Type B pancreatic cell (in vitro differentiated cells): ENCODE measurements around the gene BAZ2B. TPM values are rescaled to one million over a fixed set of nuclear protein-coding genes. Genes with fewer than 3 reads are reported as not detected.
A peak's percentile ranks its signal among the peaks of the same experiment; 100 is the strongest.

ENCODE experiments used
- DNase-seq: peaks from one replicate; pipeline ENCODE4 v3.0.0; 2021; ENCODE audit warnings: mixed read lengths; ENCODE audit not compliant: unreplicated experiment; ENCODE audit errors: extremely low spot score
- H3K27ac Mint-ChIP-seq: 2 replicates; pipeline ENCODE4 v1.8.0; 2021; ENCODE audit warnings: mild to moderate bottlenecking, mixed read lengths
- H3K27me3 Mint-ChIP-seq: 2 replicates; pipeline ENCODE4 v1.8.0; 2021; ENCODE audit warnings: mixed read lengths
- H3K36me3 Mint-ChIP-seq: 2 replicates; pipeline ENCODE4 v1.8.0; 2021; ENCODE audit warnings: mixed read lengths
- H3K4me1 Mint-ChIP-seq: one replicate; pipeline ENCODE4 v1.8.0; 2021; ENCODE audit warnings: mixed read lengths; ENCODE audit not compliant: unreplicated experiment
- H3K4me3 Mint-ChIP-seq: 2 replicates; pipeline ENCODE4 v1.8.0; 2021; ENCODE audit warnings: mild to moderate bottlenecking, mixed read lengths
- H3K9me3 Mint-ChIP-seq: 2 replicates; pipeline ENCODE4 v1.8.0; 2021; ENCODE audit warnings: mixed read lengths
- total RNA-seq: library from RNA; stranded (reverse); gene quantifications from 2 replicates; pipeline ENCODE4 v1.2.1, GENCODE V29; 2021; ENCODE audit warnings: low replicate concordance
- TF ChIP-seq, protein P1 (sequence below): fragments of 200-600 bp; sonication (generic); conservative IDR thresholded peaks from 2 replicates; pipeline ENCODE4 v1.5.0; 2021; ENCODE audit warnings: antibody characterized with exemption, mild to moderate bottlenecking

Gene BAZ2B
- total RNA-seq, 1 donor from 2014 or later: 80.4 TPM

DNA sequence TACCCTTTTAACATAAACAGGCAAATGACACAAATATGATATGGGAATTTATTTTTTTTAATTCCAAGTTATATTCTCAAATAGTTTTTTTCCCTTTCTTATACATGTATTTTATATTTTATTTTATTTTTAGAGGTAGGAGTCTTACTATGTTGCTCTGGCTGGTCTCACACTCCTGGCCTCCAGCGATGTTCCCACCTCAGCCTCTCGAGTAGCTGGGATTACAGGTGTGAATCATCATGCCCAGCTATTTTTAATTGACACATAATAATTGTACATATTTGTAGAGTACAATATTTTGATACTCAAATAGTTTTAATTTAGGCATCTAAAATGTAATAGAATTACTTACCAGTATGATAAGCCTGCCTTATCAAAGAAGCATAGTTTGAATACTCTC, 12.2 kb downstream of the BAZ2B start:
- no peak for DNase-seq
- Mint-ChIP-seq H3K27me3 (no peaks in the 10 kb centered on the region), H3K27ac (no peak overlapping the region), H3K4me1 (peaks cover 36% of the 10 kb centered on the region), H3K4me3 (no peak overlapping the region), H3K36me3 (peaks cover 9% of the 10 kb centered on the region), H3K9me3 (no peaks in the 10 kb centered on the region)
- TF ChIP-seq, protein P1, sequence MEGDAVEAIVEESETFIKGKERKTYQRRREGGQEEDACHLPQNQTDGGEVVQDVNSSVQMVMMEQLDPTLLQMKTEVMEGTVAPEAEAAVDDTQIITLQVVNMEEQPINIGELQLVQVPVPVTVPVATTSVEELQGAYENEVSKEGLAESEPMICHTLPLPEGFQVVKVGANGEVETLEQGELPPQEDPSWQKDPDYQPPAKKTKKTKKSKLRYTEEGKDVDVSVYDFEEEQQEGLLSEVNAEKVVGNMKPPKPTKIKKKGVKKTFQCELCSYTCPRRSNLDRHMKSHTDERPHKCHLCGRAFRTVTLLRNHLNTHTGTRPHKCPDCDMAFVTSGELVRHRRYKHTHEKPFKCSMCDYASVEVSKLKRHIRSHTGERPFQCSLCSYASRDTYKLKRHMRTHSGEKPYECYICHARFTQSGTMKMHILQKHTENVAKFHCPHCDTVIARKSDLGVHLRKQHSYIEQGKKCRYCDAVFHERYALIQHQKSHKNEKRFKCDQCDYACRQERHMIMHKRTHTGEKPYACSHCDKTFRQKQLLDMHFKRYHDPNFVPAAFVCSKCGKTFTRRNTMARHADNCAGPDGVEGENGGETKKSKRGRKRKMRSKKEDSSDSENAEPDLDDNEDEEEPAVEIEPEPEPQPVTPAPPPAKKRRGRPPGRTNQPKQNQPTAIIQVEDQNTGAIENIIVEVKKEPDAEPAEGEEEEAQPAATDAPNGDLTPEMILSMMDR: no peak

DNA sequence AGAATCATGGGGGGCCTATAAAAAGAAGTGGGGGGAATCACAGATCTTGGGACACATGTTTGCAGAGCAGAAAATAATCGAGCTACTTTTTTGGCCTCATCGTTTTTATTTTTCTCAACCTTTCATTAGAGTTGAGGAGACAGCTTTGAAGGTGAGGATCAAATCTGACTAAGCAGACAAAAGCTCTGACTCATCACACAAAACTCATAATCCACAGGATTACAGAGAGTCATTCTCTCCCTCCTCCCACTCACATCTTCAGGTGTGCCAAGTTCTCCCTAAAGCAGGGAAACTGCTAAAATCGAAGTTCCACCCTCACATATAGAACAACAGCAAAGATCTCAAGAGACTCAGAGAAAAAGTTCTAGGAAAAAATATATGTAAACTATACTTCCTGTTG, 15.6 kb downstream of the BAZ2B start:
- no peak for DNase-seq
- Mint-ChIP-seq H3K4me1 (peaks cover 11% of the 10 kb centered on the region), H3K4me3 (no peak overlapping the region), H3K9me3 (peaks cover 9% of the 10 kb centered on the region), H3K27me3 (no peaks in the 10 kb centered on the region), H3K36me3 (peaks cover 23% of the 10 kb centered on the region), H3K27ac (peak overlapping the region; percentile 55)
- TF ChIP-seq, protein P1: no peak

DNA sequence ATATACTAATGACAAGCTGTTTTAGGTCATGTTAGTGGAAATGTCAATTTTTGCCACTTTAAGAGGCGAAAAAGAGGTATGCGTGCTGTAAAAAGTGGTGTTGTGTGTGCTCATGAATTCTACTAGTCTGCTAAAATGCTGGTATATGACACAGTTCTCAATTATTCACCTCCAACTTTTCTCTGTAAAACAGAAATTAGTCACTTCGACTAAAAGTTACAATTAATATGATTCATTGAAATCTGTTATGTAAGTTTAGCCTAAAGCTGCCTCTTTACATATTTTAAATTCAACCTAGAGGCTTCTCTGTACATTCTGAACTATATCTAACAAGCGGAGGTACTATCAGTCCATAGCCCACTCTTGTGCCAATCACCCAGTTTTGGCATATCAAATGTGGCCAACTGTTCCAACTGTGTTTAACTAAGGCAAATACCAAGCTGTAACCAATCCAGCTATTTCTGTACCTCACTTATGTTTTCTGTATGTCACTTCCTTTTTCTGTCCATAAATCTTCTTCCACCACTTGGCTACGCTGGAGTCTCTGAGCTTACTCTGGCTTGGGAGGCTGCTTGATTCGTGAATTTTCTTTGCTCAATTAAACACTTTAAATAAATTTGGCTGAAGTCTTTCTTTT, 20.8 kb downstream of the BAZ2B start:
- Mint-ChIP-seq H3K4me1 (peaks cover 4% of the 10 kb centered on the region), H3K27me3 (no peaks in the 10 kb centered on the region), H3K4me3 (no peak overlapping the region), H3K27ac (no peak overlapping the region), H3K9me3 (peaks cover 9% of the 10 kb centered on the region), H3K36me3 (peaks cover 18% of the 10 kb centered on the region)
- TF ChIP-seq, protein P1: no peak
- DNase-seq: no peak

GRCh38 chr2:159592441-159592840, 23.9 kb downstream of the BAZ2B start:
- Mint-ChIP-seq H3K27ac (peak overlapping the region; percentile 50), H3K4me3 (no peak overlapping the region), H3K9me3 (peaks cover 4% of the 10 kb centered on the region), H3K36me3 (peaks cover 17% of the 10 kb centered on the region), H3K4me1 (peaks cover 4% of the 10 kb centered on the region), H3K27me3 (no peaks in the 10 kb centered on the region)
- TF ChIP-seq, protein P1: no peak
- no peak for DNase-seq

DNA sequence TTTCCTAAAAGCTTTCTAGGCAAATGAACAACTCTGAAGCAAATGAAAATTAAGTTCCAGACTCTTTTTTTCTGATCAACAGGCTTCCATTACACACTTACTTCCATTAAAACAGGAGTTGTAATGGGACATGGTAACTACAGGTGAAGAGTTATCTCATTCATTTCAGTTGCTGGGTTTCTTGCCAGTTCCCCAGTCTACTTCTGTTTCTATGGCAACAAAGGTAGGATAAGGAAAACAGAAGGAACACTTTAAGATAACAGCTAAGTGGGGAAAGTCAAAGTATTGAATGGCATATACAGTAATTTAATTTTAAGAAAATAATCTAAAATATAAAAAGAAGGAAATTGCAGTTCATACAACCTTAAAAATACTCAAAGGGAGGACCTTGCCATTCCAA, 25.1 kb downstream of the BAZ2B start:
- no peaks in the 10 kb centered on the region for H3K27me3 Mint-ChIP-seq
- no peak for DNase-seq
- H3K4me1 Mint-ChIP-seq: peaks cover 4% of the 10 kb centered on the region
- H3K9me3 Mint-ChIP-seq: no peaks in the 10 kb centered on the region
- no peak overlapping the region for H3K27ac Mint-ChIP-seq
- H3K4me3 Mint-ChIP-seq: no peak overlapping the region
- TF ChIP-seq, protein P1: no peak
- H3K36me3 Mint-ChIP-seq: peaks cover 8% of the 10 kb centered on the region

GRCh38 chr2:159589286-159589685, 27.1 kb downstream of the BAZ2B start:
- Mint-ChIP-seq H3K36me3 (peaks cover 16% of the 10 kb centered on the region), H3K4me3 (no peak overlapping the region), H3K27me3 (no peaks in the 10 kb centered on the region), H3K9me3 (no peaks in the 10 kb centered on the region), H3K27ac (no peak overlapping the region), H3K4me1 (peaks cover 4% of the 10 kb centered on the region)
- DNase-seq: no peak
- TF ChIP-seq, protein P1: no peak
